ENCODE data around the gene ELF2.
"Not testable (repeated sequence)": the region's sequence is repeated elsewhere in the genome, so short reads cannot be mapped to it uniquely, and the experiment has no call there.

Gene ELF2

GRCh38 chr4:139177049-139177868 is at the start of gene ELF2:
Gene ELF2 (minus strand): TSS chr4:139177218. CDS start chr4:139137701, 39,517 bp downstream.
- DNase-seq (ENCODE audit: low read depth) = peak; percentile 82

GRCh38 chr4:139223682-139224317 is 46.8 kb upstream of the ELF2 start:
- no peak for DNase-seq (ENCODE audit: low read depth)

- no peak for DNase-seq (ENCODE audit: low read depth)
Observed at GRCh38 chr4:139222215-139222614, 45.2 kb upstream of the ELF2 start.

- DNase-seq (ENCODE audit: low read depth) = no peak
Observed at GRCh38 chr4:139221687-139222086, 44.7 kb upstream of the ELF2 start.

- DNase-seq (ENCODE audit: low read depth) = no peak
Observed at GRCh38 chr4:139219450-139220055, 42.5 kb upstream of the ELF2 start.

- no peak for DNase-seq (ENCODE audit: low read depth)
Observed at GRCh38 chr4:139214039-139214534, 37.1 kb upstream of the ELF2 start.

- DNase-seq (ENCODE audit: low read depth) = not testable (repeated sequence)
Observed at GRCh38 chr4:139213633-139214032, 36.6 kb upstream of the ELF2 start.

GRCh38 chr4:139212900-139213299 is 35.9 kb upstream of the ELF2 start:
- DNase-seq (ENCODE audit: low read depth) = no peak

GRCh38 chr4:139210486-139210885 is 33.5 kb upstream of the ELF2 start:
- no peak for DNase-seq (ENCODE audit: low read depth)

GRCh38 chr4:139209470-139210063 is 32.5 kb upstream of the ELF2 start:
- no peak for DNase-seq (ENCODE audit: low read depth)

- DNase-seq (ENCODE audit: low read depth) = no peak
Observed at GRCh38 chr4:139208404-139208945, 31.5 kb upstream of the ELF2 start.

- no peak for DNase-seq (ENCODE audit: low read depth)
Observed at GRCh38 chr4:139207873-139208403, 30.9 kb upstream of the ELF2 start.

- no peak for DNase-seq (ENCODE audit: low read depth)
Observed at GRCh38 chr4:139207247-139207646, 30.2 kb upstream of the ELF2 start.

- DNase-seq (ENCODE audit: low read depth) = no peak
Observed at GRCh38 chr4:139202991-139203390, 26.0 kb upstream of the ELF2 start.

GRCh38 chr4:139200506-139200905 is 23.5 kb upstream of the ELF2 start:
- DNase-seq (ENCODE audit: low read depth) = no peak

- DNase-seq (ENCODE audit: low read depth) = no peak
Observed at GRCh38 chr4:139200102-139200501, 23.1 kb upstream of the ELF2 start.

- DNase-seq (ENCODE audit: low read depth) = not testable (repeated sequence)
Observed at GRCh38 chr4:139197214-139197613, 20.2 kb upstream of the ELF2 start.

GRCh38 chr4:139196462-139196861 is 19.4 kb upstream of the ELF2 start:
- DNase-seq (ENCODE audit: low read depth) = no peak

GRCh38 chr4:139191373-139191772 is 14.4 kb upstream of the ELF2 start:
- DNase-seq (ENCODE audit: low read depth) = no peak

- no peak for DNase-seq (ENCODE audit: low read depth)
Observed at GRCh38 chr4:139189972-139190371, 13.0 kb upstream of the ELF2 start.

- DNase-seq (ENCODE audit: low read depth) = no peak
Observed at GRCh38 chr4:139189417-139189749, 12.4 kb upstream of the ELF2 start.

Data from activated T-helper 9 cell treated with anti-CD3 and anti-CD28 coated beads, Interleukin-2, amount 50 U/mL, for 16 hours (primary cell).